Large intestine (tissue), 3 donors: ENCODE data around the gene ANKRD34C. TPM values are rescaled to one million over a fixed set of nuclear protein-coding genes. Genes with fewer than 3 reads are reported as not detected.
A peak's percentile ranks its signal among the peaks of the same experiment; 100 is the strongest.

Experiments
- DNase-seq, 2 donors: peaks; one replicate each; pipeline versions ENCODE4 v3.0.0 to v3.0.0-alpha.2; 2013
- H3K27ac ChIP-seq: one replicate; pipeline ENCODE4 v1.5.1; 2013; ENCODE audit warnings: low read length
- H3K27me3 ChIP-seq: 2 replicates; pipeline ENCODE4 v1.6.1; 2013; ENCODE audit warnings: low read length; ENCODE audit not compliant: control insufficient read depth, insufficient read depth
- H3K36me3 ChIP-seq: 2 replicates; pipeline ENCODE4 v1.6.1; 2013; ENCODE audit warnings: low read length; ENCODE audit not compliant: control insufficient read depth, insufficient read depth
- H3K4me1 ChIP-seq: one replicate; pipeline ENCODE4 v1.6.1; 2013; ENCODE audit warnings: low read length; ENCODE audit not compliant: control insufficient read depth, insufficient read depth
- H3K4me3 ChIP-seq: one replicate; pipeline ENCODE4 v1.5.1; 2013; ENCODE audit warnings: low read length
- H3K9me3 ChIP-seq: one replicate; pipeline ENCODE4 v1.6.1; 2013; ENCODE audit warnings: mild to moderate bottlenecking, low read depth, low read length, moderate library complexity; ENCODE audit not compliant: control insufficient read depth
- WGBS: methylation state at CpG from one replicate; pipeline ENCODE4 v1.1.5; 2013; ENCODE audit warnings: low lambda C conversion rate; ENCODE audit not compliant: insufficient coverage; 5-methylcytosine and 5-hydroxymethylcytosine counted together
- polyA plus RNA-seq: library from polyadenylated mRNA; unstranded; fragments of 120-200 nt; gene quantifications from one replicate; pipeline ENCODE4 v1.2.1, GENCODE V29; 2013

ANKRD34C gene
- polyA plus RNA-seq, 1 donor = not detected

- H3K27ac ChIP-seq = no peak overlapping the region
- H3K9me3 ChIP-seq = peaks cover 8% of the 10 kb centered on the region
- no peaks in the 10 kb centered on the region for H3K36me3 ChIP-seq
- H3K4me1 ChIP-seq = no peaks in the 10 kb centered on the region
- H3K4me3 ChIP-seq = no peak overlapping the region
- peaks cover 36% of the 10 kb centered on the region for H3K27me3 ChIP-seq
- peak in 1 of 2 donors; percentile 27 for DNase-seq
- 23% methylated on average over 4 of the region's 46 CpGs for WGBS
These were observed 928 bp downstream of the ANKRD34C start for GRCh38 chr15:79283252-79284048.

- Histone ChIP-seq H3K4me1 (no peaks in the 10 kb centered on the region), H3K36me3 (no peaks in the 10 kb centered on the region), H3K27ac (no peak overlapping the region), H3K4me3 (no peak overlapping the region), H3K9me3 (no peaks in the 10 kb centered on the region), H3K27me3 (peaks cover 6% of the 10 kb centered on the region)
- WGBS = 83% methylated on average over 2 of the region's 6 CpGs
- DNase-seq = no peak
These were observed 8.2 kb downstream of the ANKRD34C start for GRCh38 chr15:79290642-79291275.

GRCh38 chr15:79292011-79292410, 9.5 kb downstream of the ANKRD34C start:
- no peak for DNase-seq
- 88% methylated on average over 3 of the region's 4 CpGs for WGBS
- Histone ChIP-seq H3K27ac (no peak overlapping the region), H3K36me3 (no peaks in the 10 kb centered on the region), H3K4me3 (no peak overlapping the region), H3K27me3 (peaks cover 6% of the 10 kb centered on the region), H3K4me1 (no peaks in the 10 kb centered on the region), H3K9me3 (no peaks in the 10 kb centered on the region)

GRCh38 chr15:79294075-79294474, 11.6 kb downstream of the ANKRD34C start:
- Histone ChIP-seq H3K36me3 (no peaks in the 10 kb centered on the region), H3K4me3 (no peak overlapping the region), H3K9me3 (no peaks in the 10 kb centered on the region), H3K27ac (no peak overlapping the region), H3K27me3 (peaks cover 6% of the 10 kb centered on the region), H3K4me1 (no peaks in the 10 kb centered on the region)
- no CpG with 5 or more reads among the region's 7 CpGs for WGBS
- DNase-seq = no peak

- Histone ChIP-seq H3K9me3 (no peaks in the 10 kb centered on the region), H3K36me3 (no peaks in the 10 kb centered on the region), H3K4me1 (no peaks in the 10 kb centered on the region), H3K4me3 (no peak overlapping the region), H3K27ac (no peak overlapping the region), H3K27me3 (peaks cover 6% of the 10 kb centered on the region)
- DNase-seq = no peak
- no CpG with 5 or more reads among the region's 4 CpGs for WGBS
These were observed 14.1 kb downstream of the ANKRD34C start for GRCh38 chr15:79296583-79296982.

- WGBS = 83% methylated on average over 1 of the region's 7 CpGs
- Histone ChIP-seq H3K4me1 (no peaks in the 10 kb centered on the region), H3K9me3 (no peaks in the 10 kb centered on the region), H3K36me3 (no peaks in the 10 kb centered on the region), H3K27ac (no peak overlapping the region), H3K27me3 (peaks cover 8% of the 10 kb centered on the region), H3K4me3 (no peak overlapping the region)
- DNase-seq = no peak
These were observed 16.8 kb downstream of the ANKRD34C start for GRCh38 chr15:79299126-79299840.

GRCh38 chr15:79299841-79300235, 17.3 kb downstream of the ANKRD34C start:
- H3K27me3 ChIP-seq = peaks cover 8% of the 10 kb centered on the region
- no CpG with 5 or more reads among the region's 1 CpG for WGBS
- no peaks in the 10 kb centered on the region for H3K4me1 ChIP-seq
- H3K4me3 ChIP-seq = no peak overlapping the region
- no peaks in the 10 kb centered on the region for H3K9me3 ChIP-seq
- no peaks in the 10 kb centered on the region for H3K36me3 ChIP-seq
- H3K27ac ChIP-seq = no peak overlapping the region
- DNase-seq = no peak

GRCh38 chr15:79307251-79307650, 24.7 kb downstream of the ANKRD34C start:
- Histone ChIP-seq H3K36me3 (no peaks in the 10 kb centered on the region), H3K27me3 (peaks cover 36% of the 10 kb centered on the region), H3K27ac (no peak overlapping the region), H3K4me3 (no peak overlapping the region), H3K4me1 (peaks cover 4% of the 10 kb centered on the region), H3K9me3 (no peaks in the 10 kb centered on the region)
- WGBS = no CpG with 5 or more reads among the region's 4 CpGs
- DNase-seq = no peak

GRCh38 chr15:79308874-79309273, 26.4 kb downstream of the ANKRD34C start:
- Histone ChIP-seq H3K4me3 (no peak overlapping the region), H3K9me3 (no peaks in the 10 kb centered on the region), H3K4me1 (peaks cover 4% of the 10 kb centered on the region), H3K36me3 (peaks cover 8% of the 10 kb centered on the region), H3K27ac (no peak overlapping the region), H3K27me3 (peaks cover 33% of the 10 kb centered on the region)
- WGBS = no CpG with 5 or more reads among the region's 2 CpGs
- no peak for DNase-seq

- Histone ChIP-seq H3K27ac (no peak overlapping the region), H3K4me1 (peaks cover 4% of the 10 kb centered on the region), H3K27me3 (peaks cover 27% of the 10 kb centered on the region), H3K36me3 (peaks cover 25% of the 10 kb centered on the region), H3K4me3 (peak overlapping the region; percentile 37), H3K9me3 (no peaks in the 10 kb centered on the region)
- no CpG with 5 or more reads among the region's 17 CpGs for WGBS
- peak; percentile 8 to 51 for DNase-seq
These were observed 28.1 kb downstream of the ANKRD34C start for GRCh38 chr15:79310612-79310984.
